ENCODE data around the gene UBE2L5. TPM values are rescaled to one million over a fixed set of nuclear protein-coding genes. Genes with fewer than 3 reads are reported as not detected.
"Not testable (repeated sequence)": the region's sequence is repeated elsewhere in the genome, so short reads cannot be mapped to it uniquely, and the experiment has no call there.

The UBE2L5 gene
- total RNA-seq, 4 donors from 2014 or later = not detected

DNA sequence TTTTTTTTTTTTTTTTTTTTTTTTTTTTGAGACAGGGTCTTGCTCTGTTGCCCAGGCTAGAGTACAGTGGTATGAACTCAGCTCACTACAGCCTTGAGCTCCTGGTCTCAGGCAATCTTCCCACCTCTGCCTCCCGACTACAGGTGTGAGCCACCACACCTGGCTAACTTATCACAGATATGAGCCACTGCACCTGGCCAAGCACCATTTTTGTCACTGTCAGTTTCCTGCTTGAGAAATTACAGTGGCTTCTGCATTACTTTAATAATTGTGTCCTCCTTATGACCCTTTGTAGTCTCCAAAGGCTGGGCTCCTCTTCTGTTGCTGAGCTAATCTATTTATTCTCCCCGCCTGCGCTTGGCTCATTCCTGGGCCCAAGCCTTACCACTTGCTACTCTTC is 16.0 kb downstream of the UBE2L5 start:
- no peak overlapping the region for H3K27ac ChIP-seq
- WGBS, 2 donors = 98 to 99% methylated on average over 3 of the region's 3 CpGs
- no peaks in the 10 kb centered on the region for H3K36me3 ChIP-seq
- no peak overlapping the region for H3K4me3 ChIP-seq (replicated peaks in 1 of 3)
- H3K27me3 ChIP-seq = no peaks in the 10 kb centered on the region
- no peak for DNase-seq
- H3K4me1 ChIP-seq = no peaks in the 10 kb centered on the region
- H3K9me3 ChIP-seq = no peaks in the 10 kb centered on the region
- TF ChIP-seq POLR2A (IDR thresholded peaks at IDR 0.05) = no peak
- TF ChIP-seq, protein P1, sequence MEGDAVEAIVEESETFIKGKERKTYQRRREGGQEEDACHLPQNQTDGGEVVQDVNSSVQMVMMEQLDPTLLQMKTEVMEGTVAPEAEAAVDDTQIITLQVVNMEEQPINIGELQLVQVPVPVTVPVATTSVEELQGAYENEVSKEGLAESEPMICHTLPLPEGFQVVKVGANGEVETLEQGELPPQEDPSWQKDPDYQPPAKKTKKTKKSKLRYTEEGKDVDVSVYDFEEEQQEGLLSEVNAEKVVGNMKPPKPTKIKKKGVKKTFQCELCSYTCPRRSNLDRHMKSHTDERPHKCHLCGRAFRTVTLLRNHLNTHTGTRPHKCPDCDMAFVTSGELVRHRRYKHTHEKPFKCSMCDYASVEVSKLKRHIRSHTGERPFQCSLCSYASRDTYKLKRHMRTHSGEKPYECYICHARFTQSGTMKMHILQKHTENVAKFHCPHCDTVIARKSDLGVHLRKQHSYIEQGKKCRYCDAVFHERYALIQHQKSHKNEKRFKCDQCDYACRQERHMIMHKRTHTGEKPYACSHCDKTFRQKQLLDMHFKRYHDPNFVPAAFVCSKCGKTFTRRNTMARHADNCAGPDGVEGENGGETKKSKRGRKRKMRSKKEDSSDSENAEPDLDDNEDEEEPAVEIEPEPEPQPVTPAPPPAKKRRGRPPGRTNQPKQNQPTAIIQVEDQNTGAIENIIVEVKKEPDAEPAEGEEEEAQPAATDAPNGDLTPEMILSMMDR (IDR thresholded peaks at IDR 0.05) = no peak
- intact Hi-C loops (cut with DNase I) = no loop called here

DNA sequence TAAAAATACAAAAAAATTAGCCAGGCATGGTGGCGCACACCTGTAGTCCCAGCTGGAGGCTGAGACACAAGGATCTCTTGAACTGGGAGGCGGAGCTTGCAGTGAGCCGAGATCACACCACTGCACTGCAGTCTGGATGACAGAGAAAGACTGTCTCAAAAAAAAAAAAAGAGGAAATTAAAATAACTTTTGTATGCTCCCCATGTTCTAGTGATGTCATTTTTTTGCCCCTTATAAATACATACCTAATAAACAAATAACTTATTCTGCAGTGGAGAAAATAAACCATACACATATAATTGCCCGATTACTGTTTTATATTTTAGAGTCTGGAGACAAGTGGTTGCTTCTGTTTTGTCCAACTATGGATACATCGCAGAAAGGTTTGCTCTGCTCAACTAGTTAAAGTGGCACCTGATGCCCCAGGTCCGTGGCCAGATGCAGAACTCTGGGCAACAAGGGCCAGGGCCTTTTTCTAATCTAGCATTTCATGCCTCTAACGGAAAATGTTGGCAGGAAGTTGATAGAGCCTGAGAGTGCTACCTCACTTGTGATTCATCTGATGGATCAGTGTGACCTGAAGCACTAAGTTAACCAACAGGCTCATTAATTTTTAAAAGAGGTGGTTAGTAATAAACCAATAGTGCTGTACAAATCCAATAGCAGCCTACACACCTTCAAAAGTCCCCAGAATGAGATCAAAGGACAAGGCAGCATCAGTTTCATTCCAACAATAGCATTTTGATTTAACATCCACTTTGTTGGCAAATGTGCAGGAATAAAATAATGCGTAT is 18.8 kb downstream of the UBE2L5 start:
- Histone ChIP-seq H3K4me1 (peaks cover 7 to 9% of the 10 kb centered on the region in 2 donors), H3K4me3 (replicated peaks in 1 of 3) (no peak overlapping the region), H3K27me3 (no peaks in the 10 kb centered on the region), H3K9me3 (no peaks in the 10 kb centered on the region), H3K36me3 (no peaks in the 10 kb centered on the region), H3K27ac (no peak overlapping the region)
- TF ChIP-seq POLR2A (IDR thresholded peaks at IDR 0.05) = no peak
- TF ChIP-seq, protein P1 (IDR thresholded peaks at IDR 0.05) = no peak
- 62 to 73% methylated on average over 8 of the region's 8 CpGs for WGBS, 2 donors
- no peak for DNase-seq
- intact Hi-C loops (cut with DNase I) = no loop called here

DNA sequence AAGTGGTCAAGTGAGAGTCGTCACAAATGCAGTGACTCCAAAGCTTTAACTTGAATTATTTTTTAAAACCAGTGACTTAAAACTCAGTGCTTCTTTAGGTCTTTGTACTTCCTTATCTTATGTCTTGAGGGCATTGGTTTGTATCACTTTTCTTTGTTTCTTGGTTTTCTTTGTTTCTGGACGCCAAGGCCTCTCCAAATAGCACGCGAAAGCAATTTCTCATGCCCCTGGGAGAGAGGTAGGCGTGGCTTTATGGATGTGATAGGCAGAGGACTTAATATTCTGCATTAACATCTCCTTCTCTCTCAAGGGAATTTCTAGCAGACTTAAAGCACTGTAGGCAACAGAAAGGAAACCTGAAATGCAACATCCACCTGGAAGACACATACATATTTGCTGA is 20.6 kb downstream of the UBE2L5 start:
- H3K4me3 ChIP-seq (replicated peaks in 1 of 3) = no peak overlapping the region
- H3K36me3 ChIP-seq = no peaks in the 10 kb centered on the region
- intact Hi-C loops (cut with DNase I) = no loop called here
- no peak for DNase-seq
- no peaks in the 10 kb centered on the region for H3K9me3 ChIP-seq
- WGBS, 2 donors = 72 to 79% methylated on average over 5 of the region's 5 CpGs
- TF ChIP-seq, protein P1 (IDR thresholded peaks at IDR 0.05) = no peak
- no peak for TF ChIP-seq POLR2A (IDR thresholded peaks at IDR 0.05)
- no peaks in the 10 kb centered on the region for H3K27me3 ChIP-seq
- no peak overlapping the region for H3K27ac ChIP-seq
- H3K4me1 ChIP-seq = peaks cover 7 to 13% of the 10 kb centered on the region in 2 donors

DNA sequence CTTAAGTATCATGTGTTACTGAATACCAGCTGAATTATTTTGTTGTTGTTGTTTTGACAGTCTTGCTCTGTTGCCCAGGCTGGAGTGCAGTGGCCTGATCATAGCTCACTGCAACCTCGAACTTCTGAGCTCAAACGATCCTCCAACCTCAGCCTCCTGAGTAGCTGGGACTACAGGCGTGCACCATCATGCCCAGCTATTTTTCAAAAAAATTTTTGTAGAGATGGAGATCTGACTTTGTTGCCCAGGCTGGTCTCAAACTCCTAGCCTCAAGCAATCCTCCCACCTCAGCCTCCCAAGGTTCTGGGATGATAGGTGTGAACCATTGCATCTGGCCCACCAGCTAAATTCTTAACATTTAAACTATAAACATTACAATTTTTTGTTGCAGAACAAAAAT is 21.2 kb downstream of the UBE2L5 start:
- H3K27me3 ChIP-seq; DNase-seq; intact Hi-C loops (cut with DNase I); H3K27ac ChIP-seq; H3K9me3 ChIP-seq; H3K36me3 ChIP-seq; H3K4me3 ChIP-seq (replicated peaks in 1 of 3): not testable (repeated sequence)
- peaks cover 7 to 13% of the 10 kb centered on the region in 2 donors for H3K4me1 ChIP-seq
- 90 to 92% methylated on average over 3 of the region's 3 CpGs for WGBS, 2 donors

DNA sequence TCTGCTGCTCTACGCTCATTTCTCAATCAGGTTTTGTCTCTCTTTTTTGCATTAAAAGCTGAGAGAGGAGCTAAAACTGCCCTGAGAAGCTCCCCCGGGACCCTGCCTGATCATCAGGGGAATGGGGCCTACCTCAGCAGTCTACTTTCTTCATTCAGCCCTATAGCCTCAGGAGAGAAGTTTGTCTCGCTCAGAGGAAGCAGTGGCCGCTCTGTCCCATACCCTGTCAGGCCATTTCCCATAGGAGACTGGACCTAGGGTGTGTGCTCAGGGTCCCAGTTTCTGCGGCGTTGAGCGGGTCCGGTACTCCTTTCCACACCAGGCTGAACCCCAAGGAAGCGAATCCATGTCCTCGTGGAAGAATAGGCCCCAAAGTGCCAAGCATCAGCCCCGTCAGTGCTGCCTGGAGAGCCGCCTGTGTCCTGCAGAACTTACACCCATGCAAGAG is 21.7 kb downstream of the UBE2L5 start:
- WGBS, 2 donors = 89 to 93% methylated on average over 12 of the region's 12 CpGs
- H3K27me3 ChIP-seq = no peaks in the 10 kb centered on the region
- H3K9me3 ChIP-seq = no peaks in the 10 kb centered on the region
- H3K36me3 ChIP-seq = no peaks in the 10 kb centered on the region
- no peak for DNase-seq
- H3K4me3 ChIP-seq (replicated peaks in 1 of 3) = no peak overlapping the region
- intact Hi-C loops (cut with DNase I) = no loop called here
- no peak overlapping the region for H3K27ac ChIP-seq
- peaks cover 7 to 13% of the 10 kb centered on the region in 2 donors for H3K4me1 ChIP-seq
- no peak for TF ChIP-seq POLR2A (IDR thresholded peaks at IDR 0.05)
- TF ChIP-seq, protein P1 (IDR thresholded peaks at IDR 0.05) = no peak

Data from thyroid gland (tissue), 4 donors.